Keratinocyte (primary cell): ENCODE data around the gene SYTL2. TPM values are rescaled to one million over a fixed set of nuclear protein-coding genes. Genes with fewer than 3 reads are reported as not detected.

Experiments used
- DNase-seq: peaks from one replicate; pipeline ENCODE4 v3.0.0-alpha.2; 2011; ENCODE audit warnings: low read depth, missing footprints, low spot score
- FAIRE-seq: peaks from 2 replicates; lab custom pipeline; 2011; peaks lifted over from hg19 to GRCh38; lab: Jason Lieb, UNC
- H2AFZ ChIP-seq: 2 replicates; pipeline ENCODE4 v1.6.0; 2012; ENCODE audit warnings: low read length, control low read depth, inconsistent platforms; ENCODE audit not compliant: control insufficient read depth
- H3K27ac ChIP-seq: 2 replicates; pipeline ENCODE4 v1.5.1; 2011; ENCODE audit warnings: low read length; ENCODE audit not compliant: control insufficient read depth, insufficient read depth
- H3K27me3 ChIP-seq: 3 replicates; pipeline ENCODE4 v1.6.0; 2011; ENCODE audit warnings: low read length; ENCODE audit not compliant: control insufficient read depth, insufficient read depth; ENCODE audit errors: extremely low read depth
- H3K36me3 ChIP-seq, 2 experiments: 2 replicates in 1 of 2; 3 replicates in 1 of 2; pipeline ENCODE4 v1.5.1; 2011; ENCODE audit warnings: low read length in 2 of 2, mild to moderate bottlenecking in 1 of 2; ENCODE audit not compliant: control insufficient read depth in 2 of 2, insufficient read depth in 2 of 2; ENCODE audit errors: extremely low read depth in 1 of 2
- H3K4me1 ChIP-seq: 3 replicates; pipeline ENCODE4 v1.5.1; 2011; ENCODE audit warnings: low read length; ENCODE audit not compliant: control insufficient read depth, insufficient read depth; ENCODE audit errors: extremely low read depth
- H3K4me2 ChIP-seq: 3 replicates; pipeline ENCODE4 v1.6.0; 2011; ENCODE audit warnings: low read depth, low read length; ENCODE audit not compliant: control insufficient read depth, insufficient read depth; ENCODE audit errors: extremely low read depth
- H3K4me3 ChIP-seq, 3 experiments: fragments of 200-600 bp in 1 of 3; sonication (generic) in 1 of 3; 2 replicates in 2 of 3; 3 replicates in 1 of 3; pipeline ENCODE4 v1.5.1; 2011 to 2016; ENCODE audit warnings: low read length in 3 of 3, mild to moderate bottlenecking in 3 of 3, control low read depth in 2 of 3, inconsistent platforms in 1 of 3, low read depth in 1 of 3, mixed read lengths in 1 of 3, mixed run types in 1 of 3, moderate library complexity in 1 of 3; ENCODE audit not compliant: control insufficient read depth in 2 of 3, insufficient read depth in 2 of 3; ENCODE audit errors: extremely low read depth in 1 of 3
- H3K79me2 ChIP-seq: 2 replicates; pipeline ENCODE4 v1.6.0; 2012; ENCODE audit warnings: low read length; ENCODE audit not compliant: control insufficient read depth, insufficient read depth
- H3K9ac ChIP-seq: 3 replicates; pipeline ENCODE4 v1.6.0; 2011; ENCODE audit warnings: low read length; ENCODE audit not compliant: control insufficient read depth, insufficient read depth; ENCODE audit errors: extremely low read depth
- H3K9me1 ChIP-seq: 3 replicates; pipeline ENCODE4 v1.6.0; 2011; ENCODE audit warnings: low read length; ENCODE audit not compliant: control insufficient read depth, insufficient read depth; ENCODE audit errors: extremely low read depth
- H3K9me3 ChIP-seq: 2 replicates; pipeline ENCODE4 v1.5.1; 2012; ENCODE audit warnings: low read depth, low read length; ENCODE audit not compliant: control insufficient read depth
- H4K20me1 ChIP-seq: 3 replicates; pipeline ENCODE4 v1.6.0; 2011; ENCODE audit warnings: low read length; ENCODE audit not compliant: control insufficient read depth, insufficient read depth; ENCODE audit errors: extremely low read depth
- CTCF ChIP-seq, 3 experiments: IDR thresholded peaks in 1 of 3; conservative IDR thresholded peaks in 1 of 3; optimal IDR thresholded peaks in 1 of 3; 2 replicates in 2 of 3; 3 replicates in 1 of 3; pipeline versions ENCODE3 to v1.5.1; 2011; ENCODE audit warnings: low read length in 3 of 3, mild to moderate bottlenecking in 3 of 3, moderate library complexity in 2 of 3, control low read depth in 1 of 3, inconsistent platforms in 1 of 3; ENCODE audit not compliant: insufficient read depth in 2 of 3; ENCODE audit errors: extremely low read depth in 1 of 3
- EZH2 ChIP-seq: IDR thresholded peaks from one replicate; pipeline ENCODE4 v1.6.1; 2012; ENCODE audit warnings: inconsistent platforms, mild to moderate bottlenecking, low read length, moderate library complexity
- dilution Hi-C: fragments of 300-500 bp; cut with MboI; formaldehyde crosslinking; loops from one replicate; pipeline ENCODE4 v1.7.0; 2020; ENCODE audit warnings: low sequenced_read_pairs; ENCODE audit not compliant: extremely low pct_ligation_motif_present
- polyA plus RNA-seq, 5 experiments: library from polyadenylated mRNA; depleted of rRNA in 3 of 5; stranded (reverse) in 3 of 5; stranded (forward) in 1 of 5; unstranded in 1 of 5; fragments of >200 nt; gene quantifications; 1 replicate in 1 of 5; 2 replicates in 3 of 5; 3 replicates in 1 of 5; pipeline versions ENCODE4 v1.2.1 to v1.2.3, GENCODE V29; 2011 to 2012; ENCODE audit warnings: missing spikeins in 2 of 5, low read depth in 1 of 5, low replicate concordance in 1 of 5

SYTL2 gene
- polyA plus RNA-seq, 1 donor (not counting 4 experiments of a cell fraction or from before 2014, with no cell fraction given), result 3.1 TPM

GRCh38 chr11:85764796-85765195 lies 46.1 kb downstream of the SYTL2 start:
- Histone ChIP-seq H2AFZ (no peak overlapping the region), H3K4me3 (no peak overlapping the region), H3K36me3 (no peaks in the 10 kb centered on the region), H3K27ac (no peak overlapping the region), H3K9me3 (no peaks in the 10 kb centered on the region), H3K79me2 (no peaks in the 10 kb centered on the region), H3K4me1 (peaks cover 6% of the 10 kb centered on the region), H3K9me1 (no peaks in the 10 kb centered on the region), H4K20me1 (no peaks in the 10 kb centered on the region), H3K27me3 (no peaks in the 10 kb centered on the region), H3K4me2 (no peak overlapping the region), H3K9ac (no peak overlapping the region)
- FAIRE-seq (no peak), DNase-seq (no peak)
- dilution Hi-C loops, result no loop called here
- TF ChIP-seq EZH2, result no peak
- no peak for TF ChIP-seq CTCF (optimal IDR thresholded peaks at IDR 0.05 in 1 of 3, IDR thresholded peaks at IDR 0.05 in 1 of 3, conservative IDR thresholded peaks at IDR 0.05 in 1 of 3; ENCODE audit: extremely low read depth in 1 of 3, insufficient read depth in 2 of 3, low read length in 3 of 3)

- H2AFZ ChIP-seq, result no peak overlapping the region
- H4K20me1 ChIP-seq, result no peaks in the 10 kb centered on the region
- TF ChIP-seq CTCF (optimal IDR thresholded peaks at IDR 0.05 in 1 of 3, IDR thresholded peaks at IDR 0.05 in 1 of 3, conservative IDR thresholded peaks at IDR 0.05 in 1 of 3; ENCODE audit: extremely low read depth in 1 of 3, insufficient read depth in 2 of 3, low read length in 3 of 3) (no peak), EZH2 (no peak)
- H3K9ac ChIP-seq, result no peak overlapping the region
- no peaks in the 10 kb centered on the region for H3K9me1 ChIP-seq
- H3K9me3 ChIP-seq, result no peaks in the 10 kb centered on the region
- H3K79me2 ChIP-seq, result no peaks in the 10 kb centered on the region
- peaks cover 8% of the 10 kb centered on the region for H3K4me1 ChIP-seq
- no peak overlapping the region for H3K27ac ChIP-seq
- no peak overlapping the region for H3K4me2 ChIP-seq
- H3K27me3 ChIP-seq, result no peaks in the 10 kb centered on the region
- FAIRE-seq (no peak), DNase-seq (no peak)
- dilution Hi-C loops, result no loop called here
- no peaks in the 10 kb centered on the region for H3K36me3 ChIP-seq
- no peak overlapping the region for H3K4me3 ChIP-seq
These were observed 48.7 kb downstream of the SYTL2 start for GRCh38 chr11:85762226-85762625.
